ENCODE results near the gene ADM. TPM values are rescaled to one million over a fixed set of nuclear protein-coding genes. Genes with fewer than 3 reads are reported as not detected.

The ADM gene
- total RNA-seq, 1 donor from 2014 or later: 10.3 TPM

GRCh38 chr11:10322830-10323792, 18.2 kb downstream of the ADM start:
- peak; percentile 55 for ATAC-seq (ENCODE audit: poor library complexity)
- intact Hi-C loops (cut with DNase I): loop anchor here (5.0 kb wide), 2 partner anchors 461 to 566 kb away; no protein-coding TSS in a partner anchor
- peak; percentile 43 for DNase-seq

GRCh38 chr11:10323793-10324170, 18.9 kb downstream of the ADM start:
- DNase-seq (no peak), ATAC-seq (ENCODE audit: poor library complexity) (no peak)
- intact Hi-C loops (cut with DNase I): loop anchor here (5.0 kb wide), 2 partner anchors 461 to 566 kb away; no protein-coding TSS in a partner anchor

- DNase-seq: no peak
- ATAC-seq (ENCODE audit: poor library complexity): no peak
- intact Hi-C loops (cut with DNase I): loop anchor here (5.0 kb wide), 2 partner anchors 462 to 567 kb away; no protein-coding TSS in a partner anchor
Measured at GRCh38 chr11:10324474-10324873, 19.6 kb downstream of the ADM start.

GRCh38 chr11:10325277-10326011, 20.6 kb downstream of the ADM start:
- DNase-seq (no peak), ATAC-seq (ENCODE audit: poor library complexity) (no peak)
- intact Hi-C loops (cut with DNase I): loop anchor here (2.0 kb wide), 1 partner anchor 39 kb away; no protein-coding TSS in a partner anchor

- DNase-seq (peak; percentile 55), ATAC-seq (ENCODE audit: poor library complexity) (peak; percentile 26)
- intact Hi-C loops (cut with DNase I): loop anchor here (2.0 kb wide), 1 partner anchor 39 kb away; no protein-coding TSS in a partner anchor
Measured at GRCh38 chr11:10326012-10326964, 21.4 kb downstream of the ADM start.

GRCh38 chr11:10327254-10327653, 22.4 kb downstream of the ADM start:
- ATAC-seq (ENCODE audit: poor library complexity): peak; percentile 75
- intact Hi-C loops (cut with DNase I): loop anchor here (2.0 kb wide), 1 partner anchor 38 kb away; no protein-coding TSS in a partner anchor

GRCh38 chr11:10328314-10329098, 23.6 kb downstream of the ADM start:
- peak; percentile 54 for ATAC-seq (ENCODE audit: poor library complexity)
- intact Hi-C loops (cut with DNase I): no loop called here

More at GRCh38 chr11:10327254-10327653, 22.4 kb downstream of the ADM start:
- DNase-seq: no peak

GRCh38 chr11:10329356-10329755, 24.5 kb downstream of the ADM start:
- intact Hi-C loops (cut with DNase I): no loop called here
- ATAC-seq (ENCODE audit: poor library complexity) (no peak), DNase-seq (no peak)

More at GRCh38 chr11:10328314-10329098, 23.6 kb downstream of the ADM start:
- DNase-seq: no peak

GRCh38 chr11:10329935-10330334, 25.1 kb downstream of the ADM start:
- ATAC-seq (ENCODE audit: poor library complexity): no peak
- no peak for DNase-seq
- intact Hi-C loops (cut with DNase I): no loop called here

GRCh38 chr11:10331548-10332289, 26.8 kb downstream of the ADM start:
- DNase-seq (no peak), ATAC-seq (ENCODE audit: poor library complexity) (no peak)
- intact Hi-C loops (cut with DNase I): no loop called here

GRCh38 chr11:10333490-10333889, 28.6 kb downstream of the ADM start:
- no peak for ATAC-seq (ENCODE audit: poor library complexity)
- intact Hi-C loops (cut with DNase I): no loop called here

GRCh38 chr11:10338287-10338686, 33.4 kb downstream of the ADM start:
- ATAC-seq (ENCODE audit: poor library complexity) (no peak), DNase-seq (no peak)
- intact Hi-C loops (cut with DNase I): no loop called here

More at GRCh38 chr11:10333490-10333889, 28.6 kb downstream of the ADM start:
- no peak for DNase-seq

GRCh38 chr11:10348650-10349280, 43.9 kb downstream of the ADM start:
- intact Hi-C loops (cut with DNase I): no loop called here
- DNase-seq (no peak), ATAC-seq (ENCODE audit: poor library complexity) (no peak)

- no peak for DNase-seq
- ATAC-seq (ENCODE audit: poor library complexity): no peak
- intact Hi-C loops (cut with DNase I): no loop called here
Measured at GRCh38 chr11:10349281-10349665, 44.4 kb downstream of the ADM start.

GRCh38 chr11:10349806-10350205, 44.9 kb downstream of the ADM start:
- ATAC-seq (ENCODE audit: poor library complexity): no peak
- intact Hi-C loops (cut with DNase I): no loop called here

GRCh38 chr11:10350334-10350733, 45.5 kb downstream of the ADM start:
- ATAC-seq (ENCODE audit: poor library complexity): no peak
- intact Hi-C loops (cut with DNase I): no loop called here
- no peak for DNase-seq

More at GRCh38 chr11:10349806-10350205, 44.9 kb downstream of the ADM start:
- DNase-seq: no peak

Data from Right ventricle myocardium superior (tissue), 1 donor.